ENCODE measurements around the gene TMEM235. TPM values are rescaled to one million over a fixed set of nuclear protein-coding genes. Genes with fewer than 3 reads are reported as not detected.
"Not testable (repeated sequence)": the region's sequence is repeated elsewhere in the genome, so short reads cannot be mapped to it uniquely, and the experiment has no call there.

Gene TMEM235
- total RNA-seq, 1 donor from 2014 or later = not detected

DNA sequence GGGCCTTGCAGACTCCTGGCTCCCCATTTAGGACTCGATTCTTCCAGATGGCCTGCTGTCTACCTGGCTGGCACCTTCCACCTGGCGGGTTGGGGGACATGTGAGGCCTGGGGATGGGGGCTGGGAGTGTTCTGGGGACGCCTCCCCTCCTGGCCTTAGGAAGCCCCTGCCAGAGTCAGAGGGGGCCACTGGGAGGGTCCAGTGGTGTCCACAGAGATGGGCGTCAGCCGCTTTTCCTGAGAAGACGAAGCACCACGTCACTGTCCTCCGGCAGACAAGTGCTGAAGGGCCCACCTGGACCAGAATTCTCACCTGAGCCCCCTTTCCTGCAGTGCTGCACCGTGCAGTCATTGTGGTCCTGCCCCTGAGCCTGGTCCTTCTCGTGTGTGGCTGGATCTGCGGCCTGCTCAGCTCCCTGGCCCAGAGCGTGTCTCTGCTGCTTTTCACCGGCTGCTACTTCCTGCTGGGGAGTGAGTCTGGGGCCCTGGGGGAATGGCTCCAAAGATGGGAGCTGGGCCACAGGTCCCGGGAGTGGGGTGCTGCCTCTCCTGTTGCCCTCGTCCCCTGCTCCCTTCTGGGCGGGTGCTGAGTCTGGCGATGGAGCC is 2.9 kb downstream of the TMEM235 start:
- peak; percentile 24 for DNase-seq
- H3K4me1 Mint-ChIP-seq (ENCODE audit: low read depth, unreplicated experiment) = peaks cover 5% of the 10 kb centered on the region
- no peak overlapping the region for H3K4me3 Mint-ChIP-seq (ENCODE audit: unreplicated experiment)
- H3K27ac Mint-ChIP-seq (ENCODE audit: unreplicated experiment) = no peak overlapping the region
- TF ChIP-seq CTCF (IDR thresholded peaks at IDR 0.05; ENCODE audit: partially characterized antibody, unreplicated experiment) = no peak
- no peaks in the 10 kb centered on the region for H3K36me3 Mint-ChIP-seq (ENCODE audit: unreplicated experiment)
- peaks cover 2% of the 10 kb centered on the region for H3K9me3 Mint-ChIP-seq (ENCODE audit: unreplicated experiment)
- peaks cover 5% of the 10 kb centered on the region for H3K27me3 Mint-ChIP-seq (ENCODE audit: unreplicated experiment)

- H3K4me3 Mint-ChIP-seq (ENCODE audit: unreplicated experiment); H3K27me3 Mint-ChIP-seq (ENCODE audit: unreplicated experiment); H3K4me1 Mint-ChIP-seq (ENCODE audit: low read depth, unreplicated experiment); H3K36me3 Mint-ChIP-seq (ENCODE audit: unreplicated experiment); H3K27ac Mint-ChIP-seq (ENCODE audit: unreplicated experiment); DNase-seq; H3K9me3 Mint-ChIP-seq (ENCODE audit: unreplicated experiment): not testable (repeated sequence)
These were observed 3.6 kb downstream of the TMEM235 start for GRCh38 chr17:78235022-78235421.

DNA sequence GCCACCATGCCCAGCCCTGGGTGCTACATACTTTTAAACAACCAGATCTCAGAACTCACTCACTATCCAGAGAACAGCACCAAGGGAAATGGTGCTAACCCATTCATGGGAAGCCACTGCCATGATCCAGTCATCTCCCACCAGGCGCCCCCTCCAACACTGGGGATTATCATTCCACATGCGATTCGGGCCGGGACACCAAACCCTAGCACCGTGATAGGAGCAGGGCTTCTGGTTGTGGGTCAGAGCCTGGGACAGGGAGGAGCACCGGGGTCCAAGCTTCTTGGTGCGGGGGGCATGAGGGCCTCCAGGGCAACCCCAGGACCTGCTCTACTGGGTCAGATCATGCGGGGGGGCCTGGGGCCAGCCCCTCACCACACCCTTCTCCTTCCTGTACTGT is 4.5 kb downstream of the TMEM235 start:
- H3K27ac Mint-ChIP-seq (ENCODE audit: unreplicated experiment) = no peak overlapping the region
- no peak for TF ChIP-seq CTCF (IDR thresholded peaks at IDR 0.05; ENCODE audit: partially characterized antibody, unreplicated experiment)
- peaks cover 2% of the 10 kb centered on the region for H3K9me3 Mint-ChIP-seq (ENCODE audit: unreplicated experiment)
- peaks cover 3% of the 10 kb centered on the region for H3K27me3 Mint-ChIP-seq (ENCODE audit: unreplicated experiment)
- no peak for DNase-seq
- no peak overlapping the region for H3K4me3 Mint-ChIP-seq (ENCODE audit: unreplicated experiment)
- H3K36me3 Mint-ChIP-seq (ENCODE audit: unreplicated experiment) = no peaks in the 10 kb centered on the region
- H3K4me1 Mint-ChIP-seq (ENCODE audit: low read depth, unreplicated experiment) = peaks cover 5% of the 10 kb centered on the region

GRCh38 chr17:78236362-78237127 is 5.1 kb downstream of the TMEM235 start:
- Mint-ChIP-seq H3K4me3 (ENCODE audit: unreplicated experiment) (peak overlapping the region; percentile 34), H3K36me3 (ENCODE audit: unreplicated experiment) (no peaks in the 10 kb centered on the region), H3K4me1 (ENCODE audit: low read depth, unreplicated experiment) (peaks cover 5% of the 10 kb centered on the region), H3K27me3 (ENCODE audit: unreplicated experiment) (peaks cover 3% of the 10 kb centered on the region), H3K9me3 (ENCODE audit: unreplicated experiment) (peaks cover 3% of the 10 kb centered on the region), H3K27ac (ENCODE audit: unreplicated experiment) (peak overlapping the region; percentile 59)
- no peak for TF ChIP-seq CTCF (IDR thresholded peaks at IDR 0.05; ENCODE audit: partially characterized antibody, unreplicated experiment)
- DNase-seq = peak; percentile 38

- peak; percentile 22 for DNase-seq
- Mint-ChIP-seq H3K36me3 (ENCODE audit: unreplicated experiment) (no peaks in the 10 kb centered on the region), H3K4me1 (ENCODE audit: low read depth, unreplicated experiment) (peaks cover 5% of the 10 kb centered on the region), H3K27ac (ENCODE audit: unreplicated experiment) (no peak overlapping the region), H3K27me3 (ENCODE audit: unreplicated experiment) (peaks cover 3% of the 10 kb centered on the region), H3K9me3 (ENCODE audit: unreplicated experiment) (peaks cover 5% of the 10 kb centered on the region), H3K4me3 (ENCODE audit: unreplicated experiment) (no peak overlapping the region)
- TF ChIP-seq CTCF (IDR thresholded peaks at IDR 0.05; ENCODE audit: partially characterized antibody, unreplicated experiment) = no peak
These were observed 6.1 kb downstream of the TMEM235 start for GRCh38 chr17:78237401-78238012.

Measured in glutamatergic neuron (in vitro differentiated cells).